Globus pallidus (tissue), 1 donor: ENCODE data around the gene ATP1A3.
"Not testable (repeated sequence)": the region's sequence is repeated elsewhere in the genome, so short reads cannot be mapped to it uniquely, and the experiment has no call there.

Experiments used
- DNase-seq: peaks from one replicate; pipeline ENCODE4 v3.0.0-alpha.2; 2015; ENCODE audit warnings: low spot score

The ATP1A3 gene

DNA sequence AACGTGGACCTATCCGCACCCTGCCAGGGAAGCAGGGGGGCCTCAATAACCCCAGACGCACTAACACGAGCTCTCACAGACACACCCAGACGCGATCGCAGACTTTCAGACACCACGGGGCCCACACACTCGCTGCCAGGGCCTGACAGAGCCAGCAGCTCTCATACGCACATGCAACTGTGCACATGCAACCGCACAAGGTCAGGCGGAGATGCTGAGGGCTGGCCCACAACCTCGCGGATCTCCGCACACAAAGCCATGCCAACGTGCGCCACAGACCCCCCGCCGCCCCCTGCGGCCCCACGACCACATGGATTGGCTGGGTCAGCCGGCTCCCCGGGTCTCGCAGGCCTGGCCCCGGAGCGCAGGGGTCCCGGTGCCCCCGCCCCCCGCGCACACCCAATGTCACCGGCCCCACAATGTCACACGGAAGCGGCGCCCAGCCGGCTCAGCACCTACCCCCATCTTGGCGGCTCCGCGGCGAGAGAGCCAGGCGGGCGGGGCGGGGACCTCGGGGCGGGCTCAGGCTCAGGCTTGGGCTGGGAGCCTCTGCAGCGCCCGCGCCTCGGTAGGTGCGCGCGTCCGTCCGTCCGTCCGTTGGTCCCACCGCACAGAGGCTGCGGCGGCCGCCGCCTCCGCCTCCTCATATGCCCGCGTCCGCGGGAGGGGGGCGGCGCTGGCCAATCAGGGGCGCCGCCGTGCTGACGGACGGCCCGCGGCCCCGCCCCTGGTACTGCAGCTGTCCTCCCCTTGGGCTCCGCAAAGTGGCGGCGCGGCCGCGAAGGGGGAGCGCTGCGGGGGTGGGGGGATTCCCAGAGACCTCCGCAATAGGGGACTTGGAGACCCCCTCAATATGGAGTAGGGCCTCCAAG, at the start of gene ATP1A3:
TSS of gene ATP1A3 (minus strand) at position 619 of the 872 bp plus-strand sequence. CDS start at position 465, 154 bp downstream.
- peak; percentile 28 for DNase-seq

DNA sequence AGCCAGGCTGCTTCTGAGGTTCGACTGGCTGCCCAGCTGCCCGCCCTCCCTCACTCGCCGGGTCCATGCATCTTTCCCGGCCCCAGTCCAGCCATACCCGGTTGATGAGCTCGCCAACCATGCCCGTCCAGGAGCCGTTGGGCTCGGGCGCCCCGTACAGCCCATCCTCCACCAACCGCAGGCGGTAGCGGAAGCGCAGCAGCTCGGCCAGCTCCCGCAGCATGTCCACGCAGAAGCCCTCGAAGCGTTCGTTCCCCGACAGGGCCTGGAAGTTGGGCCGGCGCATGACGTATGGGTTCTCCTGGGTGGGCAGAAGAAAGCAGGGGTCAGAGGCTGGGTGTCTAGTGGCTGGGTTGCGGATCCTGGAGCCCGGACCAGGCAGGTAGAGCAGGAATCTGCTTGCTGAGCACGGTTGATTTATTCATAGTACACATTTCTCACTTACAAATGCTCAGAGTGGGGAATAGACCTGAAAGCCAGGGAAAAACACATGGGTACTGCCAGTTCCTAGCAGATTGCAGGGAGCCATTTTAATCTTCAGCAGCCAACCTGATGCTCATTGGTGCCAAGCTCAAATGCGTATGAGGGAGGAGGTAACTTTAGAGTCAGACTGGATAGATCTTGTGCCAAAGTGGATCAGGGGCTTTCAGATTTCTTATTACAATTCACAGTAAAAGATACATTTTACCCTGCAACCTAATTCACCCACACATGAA, 48.6 kb upstream of the ATP1A3 start:
- DNase-seq, result no peak

DNA sequence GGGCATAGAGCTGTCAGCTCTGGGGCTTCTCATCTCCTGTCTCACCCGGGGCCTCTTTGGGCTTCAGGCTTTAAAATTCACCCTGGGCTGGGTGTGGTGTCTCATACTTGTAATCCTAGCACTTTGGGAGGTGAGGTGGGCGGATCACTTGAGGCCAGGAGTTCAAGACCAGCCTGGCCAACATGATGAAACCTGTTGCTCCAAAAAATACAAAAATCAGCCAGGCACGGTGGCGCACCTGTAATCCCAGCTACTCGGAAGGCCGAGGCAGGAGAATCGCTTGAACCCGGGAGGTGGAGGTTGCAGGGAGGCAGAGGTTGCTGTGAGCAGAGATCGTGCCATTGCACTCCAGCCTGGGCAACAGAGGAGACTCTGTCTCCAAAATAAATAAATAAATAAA, 46.5 kb upstream of the ATP1A3 start:
- DNase-seq, result not testable (repeated sequence)

DNA sequence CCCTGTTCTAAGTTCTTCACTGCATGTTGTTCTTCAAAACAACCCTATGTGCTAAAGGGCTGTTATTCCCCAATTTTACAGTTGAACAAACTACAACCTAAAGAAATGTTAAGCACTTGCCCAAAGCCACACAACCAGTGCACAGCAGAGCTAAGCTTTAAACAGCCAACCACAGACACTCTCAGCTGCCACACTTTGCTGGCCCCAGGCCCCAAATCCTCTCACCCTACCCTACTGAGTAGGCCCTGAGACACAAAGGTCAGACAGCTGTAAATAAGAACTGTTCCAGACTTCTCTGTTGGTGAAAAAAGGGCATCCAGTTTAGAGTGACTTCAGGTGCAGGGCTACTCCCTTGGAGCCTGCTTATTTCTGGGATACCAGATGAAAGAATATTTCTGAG, 46.0 kb upstream of the ATP1A3 start:
- no peak for DNase-seq

DNA sequence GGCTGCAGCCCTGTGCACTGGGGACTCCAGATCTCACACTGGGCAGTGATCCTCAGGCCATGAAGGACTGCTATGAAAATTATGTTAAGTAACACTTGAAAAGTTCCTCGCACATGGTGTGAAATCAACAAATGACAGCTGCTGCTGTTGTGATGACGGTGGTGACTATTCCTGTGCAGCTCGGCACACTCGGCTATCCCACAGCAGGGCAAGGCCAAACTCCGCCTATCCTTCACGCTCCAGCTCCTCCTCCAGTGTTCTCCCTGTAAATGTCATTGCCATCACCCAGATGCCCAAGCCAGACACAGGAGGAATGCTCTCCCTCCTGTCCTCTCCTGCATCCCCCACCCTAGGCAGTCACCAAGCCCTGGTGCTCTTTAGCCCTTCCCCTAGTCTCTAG, 44.6 kb upstream of the ATP1A3 start:
- DNase-seq, result no peak

- DNase-seq, result no peak
Measured at GRCh38 chr19:42037649-42038048, 43.6 kb upstream of the ATP1A3 start.

- DNase-seq, result peak; percentile 33
Measured at GRCh38 chr19:42034640-42035391, 40.8 kb upstream of the ATP1A3 start.

GRCh38 chr19:42033413-42033812, 39.4 kb upstream of the ATP1A3 start:
- DNase-seq, result no peak

- peak; percentile 31 for DNase-seq
Measured at GRCh38 chr19:42032431-42032830, 38.4 kb upstream of the ATP1A3 start.

GRCh38 chr19:42030645-42031440, 36.8 kb upstream of the ATP1A3 start:
- peak; percentile 7 for DNase-seq

GRCh38 chr19:42028304-42029216, 34.5 kb upstream of the ATP1A3 start:
- no peak for DNase-seq

GRCh38 chr19:42024622-42025111, 30.6 kb upstream of the ATP1A3 start:
- DNase-seq, result peak; percentile 7

DNA sequence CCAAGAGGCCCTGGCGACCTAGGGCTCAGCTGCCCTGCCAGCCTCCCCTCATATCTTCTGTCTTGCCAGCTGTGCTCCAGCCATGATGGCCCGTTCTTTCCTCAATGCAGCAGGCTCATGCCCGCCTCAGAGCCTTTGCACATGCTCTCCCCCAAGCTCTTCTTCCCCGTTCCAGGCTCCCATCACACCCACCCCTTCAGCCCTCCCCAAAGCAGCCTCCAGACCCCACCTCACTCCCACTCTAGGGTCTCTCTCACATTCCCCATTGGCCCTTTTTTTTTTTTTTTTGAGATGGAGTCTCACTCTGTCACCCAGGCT, 29.9 kb upstream of the ATP1A3 start:
- DNase-seq, result no peak

DNA sequence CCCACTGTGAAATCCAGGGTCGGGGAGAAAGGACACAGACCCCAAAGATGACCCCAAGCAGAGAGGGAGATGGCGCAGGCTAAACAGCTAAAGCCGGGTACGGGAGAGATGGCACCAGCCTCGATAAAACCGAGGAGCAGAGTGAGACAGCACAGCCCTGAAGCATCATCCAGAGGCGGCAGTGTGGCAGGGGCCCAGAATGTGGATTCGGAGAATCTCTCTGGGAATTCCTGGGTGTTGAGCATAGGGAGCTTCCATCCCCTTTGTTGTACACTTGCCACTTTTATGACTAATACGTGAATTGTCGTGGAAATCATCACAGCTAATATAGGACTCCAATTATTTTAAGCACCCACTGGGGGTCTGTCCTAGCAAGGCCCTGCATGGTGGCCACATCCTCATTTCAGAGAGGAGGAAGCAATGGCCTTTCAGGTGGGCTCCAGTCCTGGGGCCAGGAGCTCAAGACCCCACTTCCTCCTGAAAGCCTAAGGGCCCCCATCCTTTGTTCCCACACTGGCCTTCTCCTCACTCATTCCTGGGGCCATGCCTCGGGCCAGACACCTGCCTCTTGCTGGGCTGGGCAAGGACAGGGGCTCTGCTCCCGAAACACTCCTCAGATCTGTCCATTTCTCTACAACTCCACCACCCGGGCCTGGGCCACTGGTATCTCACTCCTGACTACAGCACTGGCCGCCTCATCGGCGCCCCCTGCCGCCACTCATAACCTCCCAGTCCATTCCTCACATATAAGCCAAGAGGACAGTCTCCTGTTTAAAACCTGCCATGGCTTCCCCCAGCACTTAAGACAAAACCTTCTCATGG, 29.3 kb upstream of the ATP1A3 start:
- DNase-seq, result no peak

- no peak for DNase-seq
Measured at GRCh38 chr19:42022616-42023015, 28.6 kb upstream of the ATP1A3 start.

GRCh38 chr19:42021185-42021584, 27.2 kb upstream of the ATP1A3 start:
- no peak for DNase-seq

DNA sequence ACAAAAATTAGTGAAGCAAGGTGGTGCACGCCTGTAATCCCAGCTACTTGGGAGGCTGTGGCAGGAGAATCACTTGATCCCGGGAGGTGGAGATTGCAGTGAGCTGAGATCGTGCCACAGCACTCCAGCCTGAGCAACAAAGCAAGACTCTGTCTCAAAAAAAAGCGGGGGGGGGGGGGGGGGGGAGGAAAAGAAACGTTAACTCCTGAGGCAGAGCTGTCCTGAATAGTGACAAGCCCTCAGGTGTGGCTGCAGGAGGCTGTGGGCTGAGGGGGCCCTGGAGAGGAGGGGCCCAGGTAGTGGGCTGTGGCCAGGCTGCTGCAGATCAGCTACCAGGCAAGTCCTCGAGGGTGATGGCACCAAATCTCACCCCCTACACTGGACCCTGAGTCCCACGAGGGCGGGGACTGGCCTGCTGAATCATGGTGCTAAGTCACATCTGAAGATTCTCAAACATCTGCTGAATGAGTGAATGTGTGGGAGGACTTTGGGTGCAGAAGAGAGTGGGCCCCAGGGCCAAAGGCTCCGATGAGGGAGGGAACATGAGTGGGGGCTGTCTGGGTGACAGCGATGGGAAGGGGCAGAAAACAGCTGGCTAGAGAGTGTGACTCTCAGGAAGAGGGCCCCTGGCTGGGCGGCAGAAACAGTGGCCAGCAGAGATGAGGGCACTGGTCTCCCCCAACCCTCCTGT, 24.6 kb upstream of the ATP1A3 start:
- no peak for DNase-seq

- DNase-seq, result no peak
Measured at GRCh38 chr19:42017040-42017439, 23.0 kb upstream of the ATP1A3 start.

- DNase-seq, result not testable (repeated sequence)
Measured at GRCh38 chr19:42012747-42013146, 18.7 kb upstream of the ATP1A3 start.
